ENCODE results near the gene CD74. TPM values are rescaled to one million over a fixed set of nuclear protein-coding genes. Genes with fewer than 3 reads are reported as not detected.
A peak's percentile ranks its signal among the peaks of the same experiment; 100 is the strongest.

The CD74 gene
- total and polyA plus RNA-seq, 2 of the 4 experiments (the other 2 are of a cell fraction), result 0.18 to 1.1 TPM

- peaks cover 4% of the 10 kb centered on the region for H3K4me1 ChIP-seq (ENCODE audit: control insufficient read depth, insufficient read depth, low read length)
- H3K23ac ChIP-seq (ENCODE audit: low read depth, low read length), result peak within 1 kb of the TSS; percentile 98
- H3K4ac ChIP-seq (ENCODE audit: low read depth, low read length), result peak within 1 kb of the TSS; percentile 98
- peaks cover 28 to 46% of the 10 kb centered on the region in 2 experiments for H3K79me1 ChIP-seq (ENCODE audit: low read depth in 1 of 2, low read length in 2 of 2)
- H3K27ac ChIP-seq (ENCODE audit: insufficient read depth, low read length), result peak within 1 kb of the TSS; percentile 97
- no TSS peak for BruUV-seq (replicated peaks)
- peak within 1 kb of the TSS; percentile 89 for H3K4me2 ChIP-seq (ENCODE audit: low read depth, low read length)
- peak; percentile 92 for ATAC-seq (ENCODE audit: low read depth)
- H3K9me1 ChIP-seq (ENCODE audit: insufficient read depth, low read length), result peaks cover 9% of the 10 kb centered on the region
- H4K8ac ChIP-seq (ENCODE audit: low read depth in 2 of 2, low read length in 2 of 2), result peak within 1 kb of the TSS; percentile 99 to 100
- no peaks in the 10 kb centered on the region for H3K9me3 ChIP-seq (ENCODE audit: control insufficient read depth, insufficient read depth, low read length)
- H2BK120ac ChIP-seq (ENCODE audit: low read depth, low read length), result peak within 1 kb of the TSS; percentile 99
- in situ Hi-C loops (cut with MboI; ENCODE audit: low sequenced_read_pairs), result loop anchor here (5.0 to 25.0 kb wide), 3 partner anchors 203 to 812 kb away; no protein-coding TSS in a partner anchor
- H2BK5ac ChIP-seq (ENCODE audit: low read depth, low read length, poor library complexity, severe bottlenecking), result peak within 1 kb of the TSS; percentile 91
- H4K20me1 ChIP-seq (ENCODE audit: insufficient read depth, low read length), result peaks cover 48% of the 10 kb centered on the region
- dilution Hi-C loops (cut with HindIII; ENCODE audit: low sequenced_read_pairs, unreplicated experiment), result no loop called here
- H3K27me3 ChIP-seq (ENCODE audit: control insufficient read depth, insufficient read depth, low read length), result no peaks in the 10 kb centered on the region
- peak within 1 kb of the TSS; percentile 97 for H2AK9ac ChIP-seq (replicated peaks; ENCODE audit: low read depth, low read length, poor library complexity)
- peak within 1 kb of the TSS; percentile 99; the same call in 1 of the 3 replicates for H2BK15ac ChIP-seq (ENCODE audit: low read depth, low read length)
- CTCF ChIA-PET, result interaction anchor here (0.5 to 1.4 kb wide), 6 partner anchors 10 to 376 kb away, joined by 3 to 4 read pairs (median 4); no protein-coding TSS in a partner anchor
- peaks cover 34% of the 10 kb centered on the region for H3K36me3 ChIP-seq (ENCODE audit: control insufficient read depth, insufficient read depth, low read length)
- 2% methylated on average over 21 of the region's 58 CpGs; no CpG with 5 or more reads in 1 of the 2 experiments for WGBS, 2 experiments (ENCODE audit: extremely low coverage in 2 of 2, insufficient read length in 1 of 2)
- peak; percentile 92 for DNase-seq
- H2BK20ac ChIP-seq (ENCODE audit: low read depth, low read length), result peak within 1 kb of the TSS; percentile 90
- H3K14ac ChIP-seq (replicated peaks; ENCODE audit: low read depth, low read length), result peak within 1 kb of the TSS; percentile 97
- H2AFZ ChIP-seq (replicated peaks; ENCODE audit: low read length, poor library complexity), result peak within 1 kb of the TSS; percentile 98
- H4K5ac ChIP-seq (ENCODE audit: low read depth, low read length), result peak within 1 kb of the TSS; percentile 99
- peak within 1 kb of the TSS; percentile 97 for H3K18ac ChIP-seq (ENCODE audit: low read depth, low read length)
- H3K4me3 ChIP-seq (ENCODE audit: insufficient read depth, low read depth, low read length), result peak within 1 kb of the TSS; percentile 81
- H4K91ac ChIP-seq (ENCODE audit: insufficient read depth, low read depth, low read length), result peak within 1 kb of the TSS; percentile 100
- peak within 1 kb of the TSS; percentile 100 for H3K56ac ChIP-seq (ENCODE audit: extremely low read depth, insufficient read depth, low read length)
- H2AK5ac ChIP-seq (ENCODE audit: low read depth, low read length), result peak within 1 kb of the TSS; percentile 98
- POLR2A ChIA-PET (ENCODE audit: unreplicated experiment), result interaction anchor here (0.5 to 1.0 kb wide), 3 partner anchors 80 to 1485 kb away, joined by 3 to 9 read pairs (median 3); no protein-coding TSS in a partner anchor
- peak within 1 kb of the TSS; percentile 99 for H3K9ac ChIP-seq (ENCODE audit: low read depth, low read length)
- intact Hi-C loops (cut with micrococcal nuclease), result no loop called here
- TF ChIP-seq USF2 (IDR thresholded peaks at IDR 0.05; ENCODE audit: low read depth, low read length) (peak; percentile 75), CTCF (conservative IDR thresholded peaks at IDR 0.05; ENCODE audit: low read depth, low read length) (peak; percentile 88), CEBPB (IDR thresholded peaks at IDR 0.05; ENCODE audit: low read depth, low read length) (no peak), RCOR1 (IDR thresholded peaks at IDR 0.05; ENCODE audit: insufficient replicate concordance, low read length) (peak; percentile 91), CHD1 (IDR thresholded peaks at IDR 0.05; ENCODE audit: low read depth, low read length) (peak; percentile 66; the same call in 1 of the 2 replicates), RFX5 (IDR thresholded peaks at IDR 0.05; ENCODE audit: low read depth, low read length) (no peak), FOS (IDR thresholded peaks at IDR 0.05; ENCODE audit: low read depth, low read length) (no peak), MAFK (IDR thresholded peaks at IDR 0.05; ENCODE audit: low read depth, low read length) (no peak), SMC3 (IDR thresholded peaks at IDR 0.05; ENCODE audit: low read depth, low read length) (peak; percentile 28), NFE2L2 (IDR thresholded peaks at IDR 0.05; ENCODE audit: low read depth, low read length) (no peak), ELK1 (IDR thresholded peaks at IDR 0.05; ENCODE audit: borderline replicate concordance, low read depth, low read length) (no peak), MAZ (IDR thresholded peaks at IDR 0.05; ENCODE audit: borderline replicate concordance, low read depth, low read length) (peak; percentile 92)
Observed at GRCh38 chr5:150449517-150450339, 37.0 kb upstream of the CD74 start, which contains the start of gene RPS14. Gene RPS14, minus strand, starts transcription at chr5:150449739. Its CDS starts 2,006 bp downstream, at chr5:150447733.
